ENCODE data around the gene SIK2.

The SIK2 gene

DNA sequence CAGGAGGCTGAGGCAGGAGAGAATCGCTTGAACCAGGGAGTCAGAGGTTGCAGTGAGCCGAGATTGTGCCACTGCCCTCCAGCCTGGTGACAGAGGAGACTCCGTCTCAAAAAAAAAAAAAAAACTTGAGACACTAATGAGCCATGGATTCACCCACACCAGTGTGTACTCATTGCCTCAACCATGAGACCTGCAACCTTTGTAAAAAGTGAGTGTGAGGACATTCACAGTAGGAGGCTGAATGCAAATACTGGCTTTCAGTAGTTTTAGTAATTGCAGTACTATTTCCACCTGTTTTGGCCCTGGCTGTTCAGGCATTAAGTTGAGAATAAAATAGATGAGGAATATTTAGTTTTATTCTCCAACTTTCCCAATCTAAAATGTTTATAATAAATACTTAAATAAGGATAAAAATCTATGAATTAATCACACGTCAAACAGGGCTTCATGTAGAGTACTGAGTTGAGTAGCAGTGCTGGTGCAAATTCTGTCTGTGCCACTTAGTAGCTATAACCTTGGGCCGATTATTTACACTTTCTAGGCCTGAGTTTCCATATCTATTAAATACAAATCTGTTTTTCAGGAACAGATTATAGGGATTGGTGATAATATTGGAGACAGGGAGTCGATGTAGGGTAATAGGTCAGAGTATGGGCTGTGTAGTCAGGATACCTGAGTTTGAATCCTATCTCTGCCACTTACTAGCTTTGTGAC is 91.1 kb downstream of the SIK2 start:
- Histone ChIP-seq H3K4me2 (ENCODE audit: low read length, poor library complexity, severe bottlenecking) (no peak overlapping the region), H3K4ac (ENCODE audit: low read depth in 1 of 2, low read length in 2 of 2) (no peak overlapping the region), H3K79me1 (replicated peaks; ENCODE audit: low read length, poor library complexity, severe bottlenecking) (peaks cover 6% of the 10 kb centered on the region), H3K18ac (ENCODE audit: low read depth in 1 of 2, low read length in 2 of 2) (no peak overlapping the region), H2AK5ac (ENCODE audit: low read length, severe bottlenecking) (no peak overlapping the region), H4K8ac (ENCODE audit: low read length) (no peak overlapping the region), H3K23ac (ENCODE audit: low read length in 2 of 2) (no peak overlapping the region), H3K14ac (ENCODE audit: low read length in 2 of 2) (no peak overlapping the region), H2AFZ (ENCODE audit: low read depth, low read length) (no peak overlapping the region), H2BK15ac (ENCODE audit: low read depth, poor library complexity, severe bottlenecking) (no peak overlapping the region), H2BK12ac (ENCODE audit: low read length in 2 of 2) (no peak overlapping the region), H3K4me3 (ENCODE audit: insufficient read depth in 1 of 2, low read depth in 1 of 2, low read length in 2 of 2) (no peak overlapping the region), H3K36me3 (ENCODE audit: control insufficient read depth in 1 of 2, insufficient read depth in 2 of 2, low read depth in 1 of 2, low read length in 2 of 2) (peaks cover 0 to 20% of the 10 kb centered on the region in 2 experiments), H3K27ac (ENCODE audit: low read length, poor library complexity, severe bottlenecking) (no peak overlapping the region), H4K91ac (ENCODE audit: low read length) (no peak overlapping the region), H3K9ac (ENCODE audit: low read length) (no peak overlapping the region), H2BK120ac (ENCODE audit: low read depth, low read length) (no peak overlapping the region), H3K4me1 (ENCODE audit: control insufficient read depth, insufficient read depth, low read depth, low read length) (peaks cover 6% of the 10 kb centered on the region), H2BK5ac (ENCODE audit: low read depth, low read length, poor library complexity, severe bottlenecking) (no peak overlapping the region), H3K27me3 (ENCODE audit: control insufficient read depth in 1 of 2, insufficient read depth in 1 of 2, low read length in 2 of 2) (no peaks in the 10 kb centered on the region), H3K9me3 (ENCODE audit: control insufficient read depth, low read length) (no peaks in the 10 kb centered on the region)
- 98% methylated on average over 4 of the region's 6 CpGs for whole genome bisulfite sequencing
- DNase-seq, result no peak

DNA sequence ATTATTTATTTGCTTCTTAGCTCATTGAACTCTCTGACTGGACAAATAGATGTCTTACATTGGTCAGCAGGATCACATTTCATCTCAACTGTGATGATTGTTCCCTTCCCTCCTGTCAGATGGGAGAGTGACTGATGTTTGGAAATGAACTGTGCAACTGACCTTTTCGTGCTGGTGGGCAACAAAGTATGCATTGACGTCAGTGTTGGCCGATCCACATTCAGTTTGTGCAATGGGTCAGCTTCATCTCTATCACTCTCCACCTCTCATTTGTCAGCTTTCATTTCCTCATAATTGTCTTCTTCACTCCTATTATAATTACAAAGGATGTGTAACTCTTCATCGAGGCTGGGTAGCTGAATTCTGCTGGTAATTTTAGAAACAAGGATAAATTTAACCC is 92.6 kb downstream of the SIK2 start:
- Histone ChIP-seq H3K27ac (ENCODE audit: low read length, poor library complexity, severe bottlenecking) (peak overlapping the region; percentile 24), H2BK15ac (ENCODE audit: low read depth, poor library complexity, severe bottlenecking) (no peak overlapping the region), H3K79me1 (replicated peaks; ENCODE audit: low read length, poor library complexity, severe bottlenecking) (peaks cover 9% of the 10 kb centered on the region), H3K4me3 (ENCODE audit: insufficient read depth in 1 of 2, low read depth in 1 of 2, low read length in 2 of 2) (no peak overlapping the region), H3K14ac (ENCODE audit: low read length in 2 of 2) (no peak overlapping the region), H3K4me1 (ENCODE audit: control insufficient read depth, insufficient read depth, low read depth, low read length) (peaks cover 6% of the 10 kb centered on the region), H2BK120ac (ENCODE audit: low read depth, low read length) (no peak overlapping the region), H3K9ac (ENCODE audit: low read length) (no peak overlapping the region), H3K4ac (ENCODE audit: low read depth in 1 of 2, low read length in 2 of 2) (no peak overlapping the region), H2AK5ac (ENCODE audit: low read length, severe bottlenecking) (no peak overlapping the region), H4K8ac (ENCODE audit: low read length) (no peak overlapping the region), H3K4me2 (ENCODE audit: low read length, poor library complexity, severe bottlenecking) (no peak overlapping the region), H2AFZ (ENCODE audit: low read depth, low read length) (no peak overlapping the region), H3K9me3 (ENCODE audit: control insufficient read depth, low read length) (no peaks in the 10 kb centered on the region), H2BK12ac (ENCODE audit: low read length in 2 of 2) (no peak overlapping the region), H3K27me3 (ENCODE audit: control insufficient read depth in 1 of 2, insufficient read depth in 1 of 2, low read length in 2 of 2) (no peaks in the 10 kb centered on the region), H3K36me3 (ENCODE audit: control insufficient read depth in 1 of 2, insufficient read depth in 2 of 2, low read depth in 1 of 2, low read length in 2 of 2) (peaks cover 0 to 5% of the 10 kb centered on the region in 2 experiments), H3K18ac (ENCODE audit: low read depth in 1 of 2, low read length in 2 of 2) (no peak overlapping the region), H3K23ac (ENCODE audit: low read length in 2 of 2) (no peak overlapping the region), H2BK5ac (ENCODE audit: low read depth, low read length, poor library complexity, severe bottlenecking) (no peak overlapping the region), H4K91ac (ENCODE audit: low read length) (no peak overlapping the region)
- 35% methylated on average over 3 of the region's 4 CpGs for WGBS
- DNase-seq, result peak; percentile 90

DNA sequence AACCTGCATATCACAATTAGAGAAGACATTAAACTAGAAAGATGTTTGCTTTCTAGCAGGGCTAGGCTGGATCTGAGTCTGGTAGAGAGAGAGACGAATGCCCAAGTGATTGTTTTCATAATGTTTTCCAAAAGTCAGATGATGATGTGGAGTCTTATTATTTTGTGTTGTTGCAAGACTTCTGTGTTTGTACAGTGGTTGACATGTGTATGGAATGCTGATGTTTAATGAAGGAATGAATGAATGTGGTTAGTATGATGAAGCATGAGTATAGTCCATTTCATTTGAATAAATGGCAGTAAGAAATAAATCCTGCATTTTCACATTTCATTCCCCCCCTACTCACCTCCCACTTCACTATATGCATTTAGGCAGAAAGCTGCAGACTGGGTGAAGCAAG is 94.3 kb downstream of the SIK2 start:
- no peaks in the 10 kb centered on the region for H3K27me3 ChIP-seq (ENCODE audit: control insufficient read depth in 1 of 2, insufficient read depth in 1 of 2, low read length in 2 of 2)
- no peak overlapping the region for H2AK5ac ChIP-seq (ENCODE audit: low read length, severe bottlenecking)
- no peak overlapping the region for H3K23ac ChIP-seq (ENCODE audit: low read length in 2 of 2)
- H3K4me2 ChIP-seq (ENCODE audit: low read length, poor library complexity, severe bottlenecking), result peak overlapping the region; percentile 28
- 60% methylated on average over 1 of the region's 1 CpG for WGBS
- H3K14ac ChIP-seq (ENCODE audit: low read length in 2 of 2), result no peak overlapping the region
- no peak overlapping the region for H4K8ac ChIP-seq (ENCODE audit: low read length)
- H3K27ac ChIP-seq (ENCODE audit: low read length, poor library complexity, severe bottlenecking), result no peak overlapping the region
- no peak overlapping the region for H2BK12ac ChIP-seq (ENCODE audit: low read length in 2 of 2)
- peaks cover 0 to 6% of the 10 kb centered on the region in 2 experiments for H3K36me3 ChIP-seq (ENCODE audit: control insufficient read depth in 1 of 2, insufficient read depth in 2 of 2, low read depth in 1 of 2, low read length in 2 of 2)
- H3K18ac ChIP-seq (ENCODE audit: low read depth in 1 of 2, low read length in 2 of 2), result no peak overlapping the region
- no peak overlapping the region for H3K4me3 ChIP-seq (ENCODE audit: insufficient read depth in 1 of 2, low read depth in 1 of 2, low read length in 2 of 2)
- no peak overlapping the region for H2BK5ac ChIP-seq (ENCODE audit: low read depth, low read length, poor library complexity, severe bottlenecking)
- H3K9me3 ChIP-seq (ENCODE audit: control insufficient read depth, low read length), result no peaks in the 10 kb centered on the region
- no peak overlapping the region for H4K91ac ChIP-seq (ENCODE audit: low read length)
- peaks cover 6% of the 10 kb centered on the region for H3K4me1 ChIP-seq (ENCODE audit: control insufficient read depth, insufficient read depth, low read depth, low read length)
- H2BK120ac ChIP-seq (ENCODE audit: low read depth, low read length), result no peak overlapping the region
- H2AFZ ChIP-seq (ENCODE audit: low read depth, low read length), result no peak overlapping the region
- peak overlapping the region; percentile 56 for H3K9ac ChIP-seq (ENCODE audit: low read length)
- H2BK15ac ChIP-seq (ENCODE audit: low read depth, poor library complexity, severe bottlenecking), result no peak overlapping the region
- peak; percentile 18 for DNase-seq
- H3K79me1 ChIP-seq (replicated peaks; ENCODE audit: low read length, poor library complexity, severe bottlenecking), result peaks cover 15% of the 10 kb centered on the region
- no peak overlapping the region for H3K4ac ChIP-seq (ENCODE audit: low read depth in 1 of 2, low read length in 2 of 2)

DNA sequence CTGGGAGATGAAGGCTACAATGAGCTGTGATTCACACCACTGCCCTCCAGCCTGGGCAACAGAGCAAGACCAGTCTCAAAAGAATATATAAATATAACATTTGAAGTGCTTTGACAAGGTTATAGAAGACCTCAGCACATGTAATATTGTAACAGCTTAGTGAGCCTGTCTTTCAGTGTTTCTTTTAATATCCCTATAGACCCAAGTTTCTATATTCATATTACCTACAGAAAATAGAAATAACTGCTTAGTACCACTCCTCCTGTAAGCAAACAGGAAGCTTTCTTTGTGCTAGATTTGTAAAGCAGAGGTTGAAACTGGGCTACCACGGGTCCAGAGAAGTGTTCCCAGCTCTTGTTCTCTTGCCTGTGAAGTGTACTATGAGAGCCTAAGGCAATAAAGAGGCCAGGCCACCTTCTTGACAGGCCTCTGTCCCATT is 95.7 kb downstream of the SIK2 start:
- H2BK12ac ChIP-seq (ENCODE audit: low read length in 2 of 2), result no peak overlapping the region
- no peak overlapping the region for H2BK120ac ChIP-seq (ENCODE audit: low read depth, low read length)
- DNase-seq, result no peak
- H2BK5ac ChIP-seq (ENCODE audit: low read depth, low read length, poor library complexity, severe bottlenecking), result no peak overlapping the region
- no peaks in the 10 kb centered on the region for H3K27me3 ChIP-seq (ENCODE audit: control insufficient read depth in 1 of 2, insufficient read depth in 1 of 2, low read length in 2 of 2)
- H2AK5ac ChIP-seq (ENCODE audit: low read length, severe bottlenecking), result no peak overlapping the region
- H3K14ac ChIP-seq (ENCODE audit: low read length in 2 of 2), result no peak overlapping the region
- no peak overlapping the region for H3K4me3 ChIP-seq (ENCODE audit: insufficient read depth in 1 of 2, low read depth in 1 of 2, low read length in 2 of 2)
- peaks cover 3 to 18% of the 10 kb centered on the region in 2 experiments for H3K36me3 ChIP-seq (ENCODE audit: control insufficient read depth in 1 of 2, insufficient read depth in 2 of 2, low read depth in 1 of 2, low read length in 2 of 2)
- H3K18ac ChIP-seq (ENCODE audit: low read depth in 1 of 2, low read length in 2 of 2), result no peak overlapping the region
- H2BK15ac ChIP-seq (ENCODE audit: low read depth, poor library complexity, severe bottlenecking), result no peak overlapping the region
- no peak overlapping the region for H3K23ac ChIP-seq (ENCODE audit: low read length in 2 of 2)
- no peak overlapping the region for H3K27ac ChIP-seq (ENCODE audit: low read length, poor library complexity, severe bottlenecking)
- 100% methylated on average over 1 of the region's 1 CpG for WGBS
- peaks cover 2% of the 10 kb centered on the region for H3K4me1 ChIP-seq (ENCODE audit: control insufficient read depth, insufficient read depth, low read depth, low read length)
- H3K4ac ChIP-seq (ENCODE audit: low read depth in 1 of 2, low read length in 2 of 2), result no peak overlapping the region
- H2AFZ ChIP-seq (ENCODE audit: low read depth, low read length), result no peak overlapping the region
- no peak overlapping the region for H3K9ac ChIP-seq (ENCODE audit: low read length)
- no peaks in the 10 kb centered on the region for H3K9me3 ChIP-seq (ENCODE audit: control insufficient read depth, low read length)
- no peak overlapping the region for H4K91ac ChIP-seq (ENCODE audit: low read length)
- no peak overlapping the region for H4K8ac ChIP-seq (ENCODE audit: low read length)
- no peak overlapping the region for H3K4me2 ChIP-seq (ENCODE audit: low read length, poor library complexity, severe bottlenecking)
- peaks cover 20% of the 10 kb centered on the region for H3K79me1 ChIP-seq (replicated peaks; ENCODE audit: low read length, poor library complexity, severe bottlenecking)
